Endothelial cell of umbilical vein (primary cell): Measurements from ENCODE around the gene JHY.

Experiments used
- POLR2AphosphoS5 ChIP-seq: IDR thresholded peaks from 2 replicates; pipeline ENCODE4 v1.6.1; 2012; ENCODE audit warnings: low read depth, mild to moderate bottlenecking, control low read depth, low read length, moderate library complexity; ENCODE audit not compliant: insufficient read depth
- TF ChIP-seq, protein P1 (sequence below): IDR thresholded peaks from 2 replicates; pipeline ENCODE4 v1.6.1; 2011; ENCODE audit not compliant: insufficient read depth, insufficient read length

- TF ChIP-seq, protein P1, sequence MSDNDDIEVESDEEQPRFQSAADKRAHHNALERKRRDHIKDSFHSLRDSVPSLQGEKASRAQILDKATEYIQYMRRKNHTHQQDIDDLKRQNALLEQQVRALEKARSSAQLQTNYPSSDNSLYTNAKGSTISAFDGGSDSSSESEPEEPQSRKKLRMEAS = no peak
- TF ChIP-seq POLR2AphosphoS5 = no peak
Measured at GRCh38 chr11:122851366-122851966, 31.1 kb upstream of the JHY start.
